Liver (tissue), 9 donors: ENCODE measurements around the gene CH25H. TPM values are rescaled to one million over a fixed set of nuclear protein-coding genes. Genes with fewer than 3 reads are reported as not detected.

Experiments used
- DNase-seq: peaks from one replicate; pipeline ENCODE4 v3.0.0-alpha.2; 2017; ENCODE audit warnings: low spot score
- H3K27ac ChIP-seq, 2 donors: one replicate each; pipeline ENCODE4 v1.7.0; 2013; ENCODE audit warnings: inconsistent platforms in 2 of 2, low read length in 2 of 2, control low read depth in 1 of 2, low read depth in 1 of 2, mild to moderate bottlenecking in 1 of 2
- H3K27me3 ChIP-seq, 4 donors: one replicate each; pipeline versions ENCODE4 v1.6.1 to v1.7.0; 2013; ENCODE audit warnings: low read length in 3 of 4, inconsistent platforms in 1 of 4, mild to moderate bottlenecking in 1 of 4, moderate library complexity in 1 of 4; ENCODE audit not compliant: control insufficient read depth in 4 of 4, insufficient read depth in 4 of 4
- H3K36me3 ChIP-seq, 4 donors: one replicate each; pipeline versions ENCODE4 v1.6.1 to v1.7.0; 2013; ENCODE audit warnings: low read length in 3 of 4, mild to moderate bottlenecking in 3 of 4, low read depth in 1 of 4, moderate library complexity in 1 of 4; ENCODE audit not compliant: control insufficient read depth in 4 of 4, insufficient read depth in 3 of 4
- H3K4me1 ChIP-seq, 4 donors: one replicate each; pipeline versions ENCODE4 v1.6.1 to v1.7.0; 2013; ENCODE audit warnings: low read length in 3 of 4, mild to moderate bottlenecking in 3 of 4, moderate library complexity in 1 of 4; ENCODE audit not compliant: control insufficient read depth in 4 of 4, insufficient read depth in 4 of 4
- H3K4me3 ChIP-seq, 3 donors: one replicate each; pipeline versions ENCODE4 v1.6.1 to v1.7.0; 2013; ENCODE audit warnings: low read length in 3 of 3, control low read depth in 1 of 3, low read depth in 1 of 3, mild to moderate bottlenecking in 1 of 3
- H3K9ac ChIP-seq, 2 donors: one replicate each; pipeline ENCODE4 v1.7.0; 2013; ENCODE audit warnings: low read length in 2 of 2, mild to moderate bottlenecking in 2 of 2, moderate library complexity in 2 of 2, control low read depth in 1 of 2, low read depth in 1 of 2
- H3K9me3 ChIP-seq, 4 donors: one replicate each; pipeline versions ENCODE4 v1.6.1 to v1.7.0; 2013; ENCODE audit warnings: low read length in 3 of 4; ENCODE audit not compliant: control insufficient read depth in 4 of 4
- EGR1 ChIP-seq, 2 donors: IDR thresholded peaks; 2 replicates each; pipeline ENCODE4 v1.6.1; 2016 to 2018; ENCODE audit warnings: antibody characterized with exemption in 2 of 2, low read depth in 2 of 2
- FOXA1 ChIP-seq: IDR thresholded peaks from 2 replicates; pipeline ENCODE4 v1.6.1; 2016; ENCODE audit warnings: antibody characterized with exemption
- FOXA2 ChIP-seq: IDR thresholded peaks from 2 replicates; pipeline ENCODE4 v1.6.1; 2016; ENCODE audit warnings: antibody characterized with exemption
- GABPA ChIP-seq, 2 donors: IDR thresholded peaks in 1 of 2; conservative IDR thresholded peaks in 1 of 2; 2 replicates each; pipeline ENCODE4 v1.6.1; 2016; ENCODE audit warnings: antibody characterized with exemption in 2 of 2, mild to moderate bottlenecking in 1 of 2, moderate library complexity in 1 of 2
- JUND ChIP-seq, 2 donors: IDR thresholded peaks; 2 replicates each; pipeline ENCODE4 v1.6.1; 2016; ENCODE audit warnings: antibody characterized with exemption in 2 of 2
- NR2F2 ChIP-seq: IDR thresholded peaks from 2 replicates; pipeline ENCODE4 v1.6.1; 2016; ENCODE audit warnings: antibody characterized with exemption
- RAD21 ChIP-seq, 2 donors: IDR thresholded peaks; 2 replicates each; pipeline ENCODE4 v1.6.1; 2016; ENCODE audit warnings: antibody characterized with exemption in 2 of 2, mild to moderate bottlenecking in 2 of 2
- RXRA ChIP-seq, 2 donors: IDR thresholded peaks; 2 replicates each; pipeline ENCODE4 v1.6.1; 2017 to 2018; ENCODE audit warnings: antibody characterized with exemption in 2 of 2, mild to moderate bottlenecking in 1 of 2
- SP1 ChIP-seq: IDR thresholded peaks from 2 replicates; pipeline ENCODE4 v1.6.1; 2018; ENCODE audit warnings: antibody characterized with exemption, mild to moderate bottlenecking
- TAF1 ChIP-seq: conservative IDR thresholded peaks from 2 replicates; pipeline ENCODE4 v1.6.1; 2016; ENCODE audit warnings: antibody characterized with exemption, mild to moderate bottlenecking
- YY1 ChIP-seq: IDR thresholded peaks from 2 replicates; pipeline ENCODE4 v1.6.1; 2016; ENCODE audit warnings: antibody characterized with exemption, mild to moderate bottlenecking
- WGBS: extraction: QIAGEN DNeasy Blood & Tissue Kit; methylation state at CpG from one replicate; pipeline ENCODE4 v1.1.7; 2013; 5-methylcytosine and 5-hydroxymethylcytosine counted together
- polyA plus RNA-seq, 2 donors: library from polyadenylated mRNA; stranded (reverse) in 1 of 2; unstranded in 1 of 2; fragments of 200-250 nt in 1 of 2; fragments of >200 nt in 1 of 2; fragmentation: Nextera tagmentation in 1 of 2; extraction: Ambion mirVana in 1 of 2; gene quantifications; one replicate each; pipeline versions ENCODE4 v1.2.1 to v1.2.3, GENCODE V29; 2013 to 2015
- total RNA-seq, 2 donors: library from RNA; depleted of rRNA; stranded (reverse); fragments of >200 nt; gene quantifications; one replicate each; pipeline ENCODE4 v1.2.3, GENCODE V29; 2014
- TF ChIP-seq, protein P1 (sequence below): IDR thresholded peaks from 2 replicates; pipeline ENCODE4 v1.6.1; 2016; ENCODE audit warnings: antibody characterized with exemption
- TF ChIP-seq, protein P2 (sequence below): fragments of 150-350 bp; IDR thresholded peaks from 2 replicates; pipeline ENCODE4 v1.5.1; 2017; ENCODE audit warnings: improper control_type of control experiment, low read depth, low read length; ENCODE audit not compliant: missing input control
- TF ChIP-seq, protein P3 (sequence below): IDR thresholded peaks from 2 replicates; pipeline ENCODE4 v1.6.1; 2016; ENCODE audit warnings: antibody characterized with exemption
- TF ChIP-seq, protein P4 (sequence below): IDR thresholded peaks from 2 replicates; pipeline ENCODE4 v1.6.1; 2016; ENCODE audit warnings: antibody characterized with exemption
- donor health status: healthy.
- donor health status: healthy.
- donor health status: healthy.
- donor health status: healthy.
- donor health status: healthy.

The CH25H gene
- total and polyA plus RNA-seq, 4 donors, result 0.08 to 0.33 (median 0.25) TPM; not detected in 1

DNA sequence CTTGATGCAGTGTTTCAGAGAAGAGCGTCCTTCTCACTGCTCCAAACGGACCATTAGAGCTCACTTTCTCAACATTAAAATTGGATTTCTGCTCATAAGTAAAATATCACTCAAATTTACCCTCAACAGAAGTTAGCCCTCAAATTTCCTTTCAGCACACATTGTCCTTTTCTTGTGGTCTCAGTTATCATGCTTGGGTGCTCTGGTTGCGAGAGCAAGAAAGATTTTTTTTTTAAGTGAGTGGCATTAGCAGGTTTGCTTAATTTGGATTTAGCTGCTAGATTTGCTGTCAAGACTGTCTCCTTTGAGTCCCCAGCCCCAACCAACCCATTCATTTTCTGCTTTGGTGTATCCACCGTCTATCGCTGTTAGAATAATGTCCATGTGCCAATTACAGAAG lies 2.6 kb upstream of the CH25H start:
- WGBS, result 91% methylated on average over 5 of the region's 5 CpGs
- no peak overlapping the region for H3K27ac ChIP-seq
- H3K4me1 ChIP-seq, result peaks cover 7 to 21% (median 16%) of the 10 kb centered on the region in 4 donors
- H3K36me3 ChIP-seq, result peaks cover 0 to 4% (median 1%) of the 10 kb centered on the region in 4 donors
- H3K9me3 ChIP-seq, result no peaks in the 10 kb centered on the region
- no peak for DNase-seq
- no peak overlapping the region for H3K4me3 ChIP-seq
- H3K27me3 ChIP-seq, result peaks cover 0 to 10% (median 1%) of the 10 kb centered on the region in 4 donors
- no peak overlapping the region for H3K9ac ChIP-seq
- no peak for TF ChIP-seq JUND (IDR thresholded peaks at IDR 0.05)
- no peak for TF ChIP-seq NR2F2
- TF ChIP-seq SP1, result no peak
- no peak for TF ChIP-seq TAF1
- no peak for TF ChIP-seq FOXA2

DNA sequence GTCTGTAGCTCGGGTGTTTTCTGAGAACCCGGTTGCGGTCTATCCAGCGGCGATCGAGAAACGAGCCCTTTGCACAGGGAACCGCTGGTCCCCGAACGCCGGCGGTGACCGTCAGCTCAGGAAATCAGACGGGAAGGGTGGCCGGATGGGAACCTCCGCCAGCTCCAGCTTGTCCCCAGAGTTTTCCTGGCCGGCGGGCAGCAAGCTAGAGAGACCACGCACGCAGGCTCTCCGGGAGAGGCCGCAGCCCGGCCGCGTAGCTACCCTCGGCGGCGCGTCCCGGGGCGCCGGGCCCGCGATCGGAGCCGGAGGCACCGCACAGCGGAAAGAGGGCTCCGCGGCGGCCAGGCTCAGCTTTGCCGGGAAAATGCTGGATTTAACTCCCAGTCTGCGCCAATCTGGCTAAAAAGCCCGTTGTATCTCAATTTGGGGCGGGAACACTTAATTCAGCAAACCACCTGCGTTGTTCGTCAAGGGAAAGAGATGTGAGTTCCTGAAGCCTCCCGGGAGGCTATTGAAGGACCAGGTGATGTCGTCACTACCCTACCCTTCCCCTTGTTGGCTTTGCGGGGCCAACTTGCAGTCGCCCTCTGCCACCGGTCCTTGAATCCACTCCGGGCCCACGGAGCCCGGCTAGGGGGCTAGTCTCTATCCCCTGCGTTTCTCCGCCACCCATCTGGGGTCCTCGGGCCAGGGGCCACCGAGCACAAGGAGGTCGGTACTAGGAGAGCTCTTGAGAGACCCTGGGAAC lies 859 bp upstream of the CH25H start:
- H3K4me3 ChIP-seq, result peak overlapping the region; percentile 30 to 42 (median 40)
- H3K27me3 ChIP-seq, result peaks cover 0 to 13% (median 1%) of the 10 kb centered on the region in 4 donors
- WGBS, result 8% methylated on average over 60 of the region's 60 CpGs
- H3K4me1 ChIP-seq, result peaks cover 7 to 21% (median 16%) of the 10 kb centered on the region in 4 donors
- DNase-seq, result no peak
- H3K27ac ChIP-seq, result peak overlapping the region; percentile 29 to 32
- TF ChIP-seq, protein P1, sequence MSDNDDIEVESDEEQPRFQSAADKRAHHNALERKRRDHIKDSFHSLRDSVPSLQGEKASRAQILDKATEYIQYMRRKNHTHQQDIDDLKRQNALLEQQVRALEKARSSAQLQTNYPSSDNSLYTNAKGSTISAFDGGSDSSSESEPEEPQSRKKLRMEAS, result no peak
- TF ChIP-seq NR2F2, result no peak
- TF ChIP-seq FOXA1, result no peak
- TF ChIP-seq, protein P2, sequence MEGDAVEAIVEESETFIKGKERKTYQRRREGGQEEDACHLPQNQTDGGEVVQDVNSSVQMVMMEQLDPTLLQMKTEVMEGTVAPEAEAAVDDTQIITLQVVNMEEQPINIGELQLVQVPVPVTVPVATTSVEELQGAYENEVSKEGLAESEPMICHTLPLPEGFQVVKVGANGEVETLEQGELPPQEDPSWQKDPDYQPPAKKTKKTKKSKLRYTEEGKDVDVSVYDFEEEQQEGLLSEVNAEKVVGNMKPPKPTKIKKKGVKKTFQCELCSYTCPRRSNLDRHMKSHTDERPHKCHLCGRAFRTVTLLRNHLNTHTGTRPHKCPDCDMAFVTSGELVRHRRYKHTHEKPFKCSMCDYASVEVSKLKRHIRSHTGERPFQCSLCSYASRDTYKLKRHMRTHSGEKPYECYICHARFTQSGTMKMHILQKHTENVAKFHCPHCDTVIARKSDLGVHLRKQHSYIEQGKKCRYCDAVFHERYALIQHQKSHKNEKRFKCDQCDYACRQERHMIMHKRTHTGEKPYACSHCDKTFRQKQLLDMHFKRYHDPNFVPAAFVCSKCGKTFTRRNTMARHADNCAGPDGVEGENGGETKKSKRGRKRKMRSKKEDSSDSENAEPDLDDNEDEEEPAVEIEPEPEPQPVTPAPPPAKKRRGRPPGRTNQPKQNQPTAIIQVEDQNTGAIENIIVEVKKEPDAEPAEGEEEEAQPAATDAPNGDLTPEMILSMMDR, result no peak
- TF ChIP-seq EGR1 (IDR thresholded peaks at IDR 0.05; ENCODE audit: low read depth in 2 of 2), result no peak
- peak; percentile 20 for TF ChIP-seq YY1
- no peak for TF ChIP-seq SP1
- no peak for TF ChIP-seq TAF1
- no peaks in the 10 kb centered on the region for H3K9me3 ChIP-seq
- H3K9ac ChIP-seq, result no peak overlapping the region
- no peaks in the 10 kb centered on the region for H3K36me3 ChIP-seq

DNA sequence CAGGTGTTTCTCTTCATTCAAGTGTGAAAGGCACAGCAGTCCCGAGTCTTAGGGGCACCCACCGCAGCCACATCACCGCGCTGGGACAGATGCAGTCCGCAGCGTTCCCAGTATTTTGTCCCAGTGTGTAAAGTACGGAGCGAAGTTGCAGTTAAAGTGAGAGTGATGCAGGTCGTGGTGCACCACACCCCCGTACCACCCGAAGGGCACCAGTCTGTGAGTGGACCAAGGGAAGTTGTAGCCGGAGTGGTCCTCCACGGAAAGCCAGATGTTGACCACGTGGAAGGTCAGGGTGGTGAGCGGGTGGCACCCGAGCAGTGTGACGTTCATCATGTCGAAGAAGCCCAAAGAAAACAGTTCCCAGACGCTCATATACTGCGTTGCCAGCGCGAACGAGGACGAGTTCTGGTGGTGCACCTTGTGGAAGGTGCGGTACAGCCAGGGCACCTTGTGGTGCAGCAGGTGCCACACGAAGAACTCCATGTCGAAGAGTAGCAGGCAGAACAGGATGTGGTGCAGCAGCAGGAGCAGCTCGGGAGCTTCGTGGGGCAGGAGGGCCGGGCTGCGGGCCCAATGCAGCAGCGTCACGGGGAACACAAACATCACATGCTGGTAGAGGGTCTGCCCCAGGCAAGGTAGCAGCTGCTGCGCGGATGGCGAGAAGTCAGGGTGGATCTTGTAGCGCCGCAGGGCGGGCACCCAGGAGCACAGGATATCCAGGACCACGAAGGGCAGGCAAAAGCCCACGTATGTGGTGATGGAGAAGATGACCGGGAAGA lies 526 bp downstream of the CH25H start:
- WGBS, result 10% methylated on average over 42 of the region's 42 CpGs
- Histone ChIP-seq H3K27me3 (peaks cover 0 to 13% (median 1%) of the 10 kb centered on the region in 4 donors), H3K9me3 (no peaks in the 10 kb centered on the region), H3K4me1 (peaks cover 7 to 21% (median 16%) of the 10 kb centered on the region in 4 donors), H3K36me3 (no peaks in the 10 kb centered on the region), H3K4me3 (peak overlapping the region in 2 of 3 donors; percentile 40 to 42), H3K9ac (no peak overlapping the region), H3K27ac (no peak overlapping the region)
- DNase-seq, result no peak
- TF ChIP-seq EGR1 (IDR thresholded peaks at IDR 0.05; ENCODE audit: low read depth in 2 of 2), result no peak
- TF ChIP-seq, protein P3, sequence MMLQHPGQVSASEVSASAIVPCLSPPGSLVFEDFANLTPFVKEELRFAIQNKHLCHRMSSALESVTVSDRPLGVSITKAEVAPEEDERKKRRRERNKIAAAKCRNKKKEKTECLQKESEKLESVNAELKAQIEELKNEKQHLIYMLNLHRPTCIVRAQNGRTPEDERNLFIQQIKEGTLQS, result no peak
- no peak for TF ChIP-seq RAD21 (IDR thresholded peaks at IDR 0.05)
- TF ChIP-seq FOXA2, result no peak
- TF ChIP-seq NR2F2, result no peak
- TF ChIP-seq, protein P2, result no peak
- TF ChIP-seq GABPA (IDR thresholded peaks at IDR 0.05 in 1 of 2, conservative IDR thresholded peaks at IDR 0.05 in 1 of 2), result no peak
- TF ChIP-seq, protein P4, sequence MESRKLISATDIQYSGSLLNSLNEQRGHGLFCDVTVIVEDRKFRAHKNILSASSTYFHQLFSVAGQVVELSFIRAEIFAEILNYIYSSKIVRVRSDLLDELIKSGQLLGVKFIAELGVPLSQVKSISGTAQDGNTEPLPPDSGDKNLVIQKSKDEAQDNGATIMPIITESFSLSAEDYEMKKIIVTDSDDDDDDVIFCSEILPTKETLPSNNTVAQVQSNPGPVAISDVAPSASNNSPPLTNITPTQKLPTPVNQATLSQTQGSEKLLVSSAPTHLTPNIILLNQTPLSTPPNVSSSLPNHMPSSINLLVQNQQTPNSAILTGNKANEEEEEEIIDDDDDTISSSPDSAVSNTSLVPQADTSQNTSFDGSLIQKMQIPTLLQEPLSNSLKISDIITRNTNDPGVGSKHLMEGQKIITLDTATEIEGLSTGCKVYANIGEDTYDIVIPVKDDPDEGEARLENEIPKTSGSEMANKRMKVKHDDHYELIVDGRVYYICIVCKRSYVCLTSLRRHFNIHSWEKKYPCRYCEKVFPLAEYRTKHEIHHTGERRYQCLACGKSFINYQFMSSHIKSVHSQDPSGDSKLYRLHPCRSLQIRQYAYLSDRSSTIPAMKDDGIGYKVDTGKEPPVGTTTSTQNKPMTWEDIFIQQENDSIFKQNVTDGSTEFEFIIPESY, result no peak
- no peak for TF ChIP-seq JUND (IDR thresholded peaks at IDR 0.05)
- TF ChIP-seq TAF1, result no peak
- no peak for TF ChIP-seq RXRA (IDR thresholded peaks at IDR 0.05)
